Vagina (tissue), 2 donors: ENCODE results near the gene NYAP2. TPM values are rescaled to one million over a fixed set of nuclear protein-coding genes. Genes with fewer than 3 reads are reported as not detected.

Experiments
- DNase-seq, 2 donors: peaks; one replicate each; pipeline ENCODE4 v3.0.0-alpha.2; 2017; ENCODE audit errors: extremely low spot score in 2 of 2
- H3K27ac ChIP-seq: fragments of 200-600 bp; sonication (generic); one replicate; pipeline ENCODE4 v1.5.1; 2019
- H3K27me3 ChIP-seq: fragments of 200-600 bp; sonication (generic); one replicate; pipeline ENCODE4 v1.5.1; 2019
- H3K36me3 ChIP-seq, 2 donors: fragments of 200-600 bp; sonication (generic); one replicate each; pipeline ENCODE4 v1.5.1; 2017 to 2019
- H3K4me1 ChIP-seq: fragments of 200-600 bp; sonication (generic); one replicate; pipeline ENCODE4 v1.5.1; 2019
- H3K4me3 ChIP-seq, 2 donors: fragments of 200-600 bp; sonication (generic); 1 replicate in 1 of 2; 2 replicates in 1 of 2; pipeline ENCODE4 v1.5.1; 2016 to 2019
- H3K9me3 ChIP-seq: fragments of 200-600 bp; sonication (generic); one replicate; pipeline ENCODE4 v1.5.1; 2019
- CTCF ChIP-seq, 3 experiments: fragments of 450-650 bp in 2 of 3; fragments of 200-600 bp in 1 of 3; sonication (generic) in 1 of 3; IDR thresholded peaks; one replicate each; pipeline ENCODE4 v1.5.1; 2017 to 2019; ENCODE audit warnings: antibody characterized with exemption in 3 of 3, mild to moderate bottlenecking in 2 of 3, moderate library complexity in 2 of 3
- POLR2A ChIP-seq, 2 donors: fragments of 450-650 bp; IDR thresholded peaks; one replicate each; pipeline ENCODE4 v1.6.1; 2017; ENCODE audit warnings: antibody characterized with exemption in 2 of 2, mild to moderate bottlenecking in 2 of 2, moderate library complexity in 2 of 2
- POLR2AphosphoS5 ChIP-seq, 2 donors: sonication (generic); formaldehyde crosslinking; IDR thresholded peaks; one replicate each; pipeline ENCODE4 v1.9.0; 2017; ENCODE audit warnings: antibody characterized with exemption in 2 of 2, mild to moderate bottlenecking in 2 of 2, low read depth in 1 of 2; ENCODE audit not compliant: insufficient read depth in 1 of 2
- intact Hi-C: fragments of 100-400 bp; cut with DNase I; formaldehyde crosslinking; loops from one replicate; pipeline ENCODE4 v1.15.1; 2023
- total RNA-seq: library from RNA; depleted of rRNA; stranded (reverse); fragments of >200 nt; gene quantifications from one replicate; pipeline ENCODE4 v1.2.3, GENCODE V29; 2016

The NYAP2 gene
- total RNA-seq, 1 donor from 2014 or later, result 0.25 TPM

GRCh38 chr2:225670111-225670974 is 270.8 kb downstream of the NYAP2 start:
- Histone ChIP-seq H3K9me3 (no peaks in the 10 kb centered on the region), H3K4me1 (no peaks in the 10 kb centered on the region), H3K27me3 (no peaks in the 10 kb centered on the region), H3K36me3 (no peaks in the 10 kb centered on the region), H3K4me3 (no peak overlapping the region), H3K27ac (no peak overlapping the region)
- intact Hi-C loops, result no loop called here
- no peak for DNase-seq
- peak in 1 of 2 donors; percentile 6 for TF ChIP-seq POLR2AphosphoS5 (IDR thresholded peaks at IDR 0.05; ENCODE audit: insufficient read depth in 1 of 2, low read depth in 1 of 2)
- TF ChIP-seq CTCF (IDR thresholded peaks at IDR 0.05), result peak; percentile 3 to 41 (median 37)
- TF ChIP-seq POLR2A (IDR thresholded peaks at IDR 0.05), result no peak

DNA sequence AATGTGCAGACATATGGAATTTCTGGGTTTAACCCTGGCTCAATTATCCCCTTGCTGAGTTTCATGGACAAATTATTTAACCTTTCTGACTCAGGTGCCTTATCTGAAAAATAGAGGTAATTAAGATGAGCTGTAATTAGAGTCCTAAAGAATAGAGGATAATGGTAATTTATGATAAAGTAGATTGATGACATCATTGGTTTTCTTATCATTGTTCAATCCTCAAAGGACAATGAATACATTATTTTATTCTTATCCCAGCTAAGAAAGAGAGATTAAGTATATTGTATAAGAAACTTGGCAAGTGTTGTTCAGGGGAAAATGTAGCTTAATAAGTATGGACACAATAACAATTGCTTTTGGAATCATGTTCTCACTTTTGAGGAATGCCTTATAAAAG is 279.3 kb downstream of the NYAP2 start:
- H3K36me3 ChIP-seq, result no peaks in the 10 kb centered on the region
- H3K4me3 ChIP-seq, result no peak overlapping the region
- no peaks in the 10 kb centered on the region for H3K9me3 ChIP-seq
- DNase-seq, result no peak
- H3K27ac ChIP-seq, result no peak overlapping the region
- H3K27me3 ChIP-seq, result no peaks in the 10 kb centered on the region
- TF ChIP-seq POLR2A (IDR thresholded peaks at IDR 0.05), result no peak
- TF ChIP-seq CTCF (IDR thresholded peaks at IDR 0.05), result no peak
- no peak for TF ChIP-seq POLR2AphosphoS5 (IDR thresholded peaks at IDR 0.05; ENCODE audit: insufficient read depth in 1 of 2, low read depth in 1 of 2)
- intact Hi-C loops, result no loop called here
- no peaks in the 10 kb centered on the region for H3K4me1 ChIP-seq

GRCh38 chr2:225683258-225683657 is 283.7 kb downstream of the NYAP2 start:
- H3K4me3 ChIP-seq, result no peak overlapping the region
- no peak overlapping the region for H3K27ac ChIP-seq
- H3K9me3 ChIP-seq, result no peaks in the 10 kb centered on the region
- DNase-seq, result no peak
- TF ChIP-seq POLR2AphosphoS5 (IDR thresholded peaks at IDR 0.05; ENCODE audit: insufficient read depth in 1 of 2, low read depth in 1 of 2), result no peak
- no peak for TF ChIP-seq CTCF (IDR thresholded peaks at IDR 0.05)
- no peak for TF ChIP-seq POLR2A (IDR thresholded peaks at IDR 0.05)
- intact Hi-C loops, result no loop called here
- no peaks in the 10 kb centered on the region for H3K36me3 ChIP-seq
- no peaks in the 10 kb centered on the region for H3K4me1 ChIP-seq
- H3K27me3 ChIP-seq, result no peaks in the 10 kb centered on the region

DNA sequence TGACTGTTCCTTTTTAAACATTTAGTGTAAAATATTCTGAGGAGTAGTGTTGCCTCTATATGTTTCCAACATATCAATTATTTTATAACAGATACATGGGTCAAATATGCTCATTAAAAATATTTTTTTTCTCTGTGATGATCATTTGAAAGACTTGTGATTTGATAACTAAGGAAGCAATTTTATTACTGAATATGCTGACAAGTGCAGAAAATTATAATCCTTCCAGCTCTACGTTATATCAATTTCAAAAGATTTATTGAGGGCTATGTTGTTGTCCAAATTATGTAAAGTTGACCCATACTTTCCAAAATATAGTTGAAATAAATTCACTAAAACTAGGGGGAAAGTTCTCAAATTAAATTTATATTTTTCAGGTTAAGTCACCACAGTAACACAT is 290.6 kb downstream of the NYAP2 start:
- Histone ChIP-seq H3K4me3 (no peak overlapping the region), H3K27ac (no peak overlapping the region), H3K27me3 (no peaks in the 10 kb centered on the region), H3K9me3 (no peaks in the 10 kb centered on the region), H3K4me1 (no peaks in the 10 kb centered on the region), H3K36me3 (no peaks in the 10 kb centered on the region)
- intact Hi-C loops, result no loop called here
- no peak for TF ChIP-seq POLR2AphosphoS5 (IDR thresholded peaks at IDR 0.05; ENCODE audit: insufficient read depth in 1 of 2, low read depth in 1 of 2)
- TF ChIP-seq CTCF (IDR thresholded peaks at IDR 0.05), result no peak
- TF ChIP-seq POLR2A (IDR thresholded peaks at IDR 0.05), result no peak
- no peak for DNase-seq

GRCh38 chr2:225691711-225692110 is 292.2 kb downstream of the NYAP2 start:
- Histone ChIP-seq H3K4me3 (no peak overlapping the region), H3K4me1 (no peaks in the 10 kb centered on the region), H3K27ac (no peak overlapping the region), H3K27me3 (no peaks in the 10 kb centered on the region), H3K9me3 (no peaks in the 10 kb centered on the region), H3K36me3 (no peaks in the 10 kb centered on the region)
- TF ChIP-seq CTCF (IDR thresholded peaks at IDR 0.05) (no peak), POLR2AphosphoS5 (IDR thresholded peaks at IDR 0.05; ENCODE audit: insufficient read depth in 1 of 2, low read depth in 1 of 2) (no peak), POLR2A (IDR thresholded peaks at IDR 0.05) (no peak)
- intact Hi-C loops, result no loop called here
- DNase-seq, result no peak
